Measurements from ENCODE around the gene PDE4D.
A peak's percentile ranks its signal among the peaks of the same experiment; 100 is the strongest.

Gene PDE4D

GRCh38 chr5:59648949-59649921 lies 244.3 kb downstream of the PDE4D start:
- DNase-seq: no peak

DNA sequence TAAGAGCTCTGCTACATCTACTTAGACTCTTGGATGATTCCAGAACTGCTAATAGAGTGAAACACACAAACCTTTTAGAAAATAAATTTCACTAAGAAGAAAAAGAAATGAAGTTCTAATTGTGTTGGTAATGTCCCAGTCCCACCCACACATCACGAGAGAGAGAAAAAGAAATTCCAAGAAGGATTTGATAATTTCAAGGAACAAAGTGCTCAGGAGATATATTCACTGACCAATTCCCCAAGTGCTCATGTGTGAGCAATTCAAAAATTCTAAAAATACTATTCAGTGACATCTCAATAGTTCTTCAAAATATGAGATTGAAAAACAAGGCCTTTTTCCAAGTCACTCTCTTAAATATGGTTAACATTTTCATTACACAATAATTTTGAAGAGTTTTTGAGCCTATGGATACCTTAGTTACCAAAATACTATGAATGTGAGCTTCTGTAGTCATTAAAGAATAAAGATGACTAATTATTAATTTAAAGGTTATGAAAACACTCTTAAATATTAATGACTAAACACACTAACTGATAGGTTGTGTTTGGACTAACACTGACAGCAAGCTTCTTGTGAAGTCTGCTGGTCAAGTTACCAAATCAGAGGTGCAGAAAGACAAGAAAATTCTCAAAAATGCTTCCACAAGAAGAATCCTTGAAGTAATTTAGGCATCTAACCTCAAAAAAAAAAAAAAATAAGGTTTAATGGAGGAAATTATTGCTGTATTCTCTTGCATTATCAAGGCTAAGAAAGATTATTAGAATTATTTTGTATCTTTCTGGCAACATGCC lies 245.3 kb downstream of the PDE4D start:
- no peak for DNase-seq

DNA sequence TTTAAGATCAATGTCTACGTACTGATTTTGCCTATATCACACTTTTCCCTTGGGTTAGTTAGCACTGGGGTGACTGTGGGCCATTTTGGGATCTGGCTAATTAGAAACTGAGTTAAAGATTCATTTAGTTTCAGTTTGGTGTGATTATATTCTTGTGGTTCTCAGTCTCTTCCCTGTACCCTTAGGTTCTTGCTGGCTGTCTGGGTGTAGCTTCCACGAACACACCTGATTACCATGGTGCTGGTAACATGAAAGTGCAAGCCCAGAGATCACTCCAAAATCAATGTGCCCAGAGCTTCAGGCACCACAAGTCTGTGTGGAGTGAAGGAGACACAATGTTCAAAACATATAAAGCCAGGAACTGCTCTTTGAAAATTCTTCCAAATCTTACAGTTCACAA lies 248.1 kb downstream of the PDE4D start:
- no peak for DNase-seq

- no peak for DNase-seq
Measured at GRCh38 chr5:59640411-59640810, 253.1 kb downstream of the PDE4D start.

- no peak for DNase-seq
Measured at GRCh38 chr5:59637884-59638580, 255.5 kb downstream of the PDE4D start.

- no peak for DNase-seq
Measured at GRCh38 chr5:59629561-59629960, 264.0 kb downstream of the PDE4D start.

- DNase-seq: no peak
Measured at GRCh38 chr5:59628062-59628828, 265.3 kb downstream of the PDE4D start.

DNA sequence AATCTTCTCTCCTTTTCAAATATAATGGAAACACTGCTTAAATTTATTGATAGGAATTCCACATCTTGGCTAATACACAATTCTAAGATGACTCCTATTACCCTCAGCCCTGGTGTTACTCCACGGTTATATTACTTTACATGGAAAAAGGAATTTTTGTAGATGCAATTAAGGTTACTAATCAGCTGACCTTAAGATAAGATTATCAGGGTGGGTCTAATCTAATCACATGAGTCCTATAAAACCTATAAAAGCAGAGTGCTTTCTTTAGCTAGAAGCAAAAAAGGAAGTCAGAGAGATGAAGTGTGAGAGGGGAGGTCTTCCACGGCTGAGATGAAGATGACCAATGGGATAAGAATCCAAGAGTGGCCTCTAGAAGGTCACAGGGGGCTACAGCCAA lies 268.6 kb downstream of the PDE4D start:
- no peak for DNase-seq

GRCh38 chr5:59622848-59623247 lies 270.7 kb downstream of the PDE4D start:
- DNase-seq: no peak

DNA sequence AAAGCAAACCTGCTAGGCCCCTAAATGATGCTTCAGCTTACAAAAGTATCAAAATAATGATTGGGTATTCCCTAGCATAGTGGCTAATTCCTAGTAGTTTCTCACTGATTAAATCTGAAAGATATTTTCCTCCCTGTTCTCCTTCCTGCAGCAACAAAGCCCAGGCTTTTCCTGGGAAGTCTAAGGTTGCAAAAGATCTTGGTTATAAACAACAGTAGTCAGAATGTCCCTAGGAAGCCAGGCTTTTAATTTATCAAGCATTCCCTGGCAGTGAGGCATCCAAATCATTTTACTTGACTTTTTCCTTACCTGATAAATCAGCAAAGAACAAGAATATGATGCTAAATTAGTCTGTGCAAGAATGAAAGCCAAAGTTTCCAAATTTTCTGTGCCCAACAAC lies 272.0 kb downstream of the PDE4D start:
- DNase-seq: no peak

GRCh38 chr5:59620535-59621212 lies 272.9 kb downstream of the PDE4D start:
- DNase-seq: no peak

DNA sequence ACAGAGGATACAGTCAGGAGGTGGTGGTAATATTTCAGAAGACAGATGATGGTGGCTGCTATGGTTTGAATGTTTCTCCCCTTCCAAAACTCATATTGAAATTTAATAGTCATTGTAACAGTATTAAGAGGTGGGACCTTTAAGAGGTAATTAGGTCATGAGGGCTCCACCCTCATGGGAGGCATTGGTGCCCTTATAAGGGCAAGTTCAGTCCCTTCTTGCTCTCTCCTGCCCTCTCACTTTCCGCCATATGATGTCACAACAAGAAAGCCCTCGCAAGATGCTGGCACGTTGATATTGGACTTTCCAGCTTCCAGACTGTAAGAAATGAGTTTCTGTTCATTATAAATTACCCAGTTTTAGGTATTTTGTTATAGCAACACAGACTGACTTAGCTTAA lies 274.9 kb downstream of the PDE4D start:
- DNase-seq: no peak

- no peak for DNase-seq
Measured at GRCh38 chr5:59617186-59617771, 276.2 kb downstream of the PDE4D start.

GRCh38 chr5:59616413-59616812 lies 277.1 kb downstream of the PDE4D start:
- DNase-seq: no peak

DNA sequence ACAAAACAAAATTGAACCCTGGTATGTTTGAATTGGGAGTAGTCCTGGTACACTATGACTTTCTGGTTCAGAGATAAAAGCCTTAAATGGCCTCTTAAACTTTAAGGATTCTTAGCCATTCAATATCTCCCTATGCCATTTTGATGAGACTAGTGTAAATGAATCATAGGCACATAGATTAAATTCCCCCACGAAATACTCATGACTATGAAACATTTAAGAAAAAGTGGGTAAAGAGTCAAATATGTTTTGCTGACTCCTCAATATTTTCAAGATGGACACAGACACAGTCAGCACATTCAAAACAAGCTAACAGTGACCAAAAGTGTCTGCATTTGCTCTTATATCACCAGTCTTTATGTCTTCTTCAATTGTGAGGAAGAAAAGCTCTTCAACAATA lies 278.3 kb downstream of the PDE4D start:
- DNase-seq: no peak

GRCh38 chr5:59609501-59610265 lies 283.8 kb downstream of the PDE4D start:
- no peak for DNase-seq

DNA sequence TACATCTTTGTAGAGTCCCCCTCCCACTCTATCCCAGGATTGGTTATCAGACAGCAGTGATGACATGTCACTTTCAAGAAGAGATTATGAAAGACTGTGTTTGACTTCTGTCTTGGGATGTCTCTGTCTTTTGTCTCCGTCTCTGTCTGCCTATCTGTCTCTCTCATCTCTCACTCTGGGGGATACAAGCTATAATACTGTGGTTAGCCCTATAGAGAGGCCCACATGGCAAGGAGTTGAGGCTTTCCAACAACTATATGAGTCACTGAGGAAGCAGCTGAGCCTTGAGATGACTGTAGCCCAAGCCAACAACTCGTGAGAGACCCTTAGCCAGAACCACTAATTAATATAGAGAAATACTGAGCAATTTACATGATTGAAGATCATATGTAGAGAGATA lies 284.8 kb downstream of the PDE4D start:
- no peak for DNase-seq

- peak; percentile 41 for DNase-seq
Measured at GRCh38 chr5:59607138-59607765, 286.3 kb downstream of the PDE4D start.

GRCh38 chr5:59605915-59606314 lies 287.6 kb downstream of the PDE4D start:
- DNase-seq: no peak

DNA sequence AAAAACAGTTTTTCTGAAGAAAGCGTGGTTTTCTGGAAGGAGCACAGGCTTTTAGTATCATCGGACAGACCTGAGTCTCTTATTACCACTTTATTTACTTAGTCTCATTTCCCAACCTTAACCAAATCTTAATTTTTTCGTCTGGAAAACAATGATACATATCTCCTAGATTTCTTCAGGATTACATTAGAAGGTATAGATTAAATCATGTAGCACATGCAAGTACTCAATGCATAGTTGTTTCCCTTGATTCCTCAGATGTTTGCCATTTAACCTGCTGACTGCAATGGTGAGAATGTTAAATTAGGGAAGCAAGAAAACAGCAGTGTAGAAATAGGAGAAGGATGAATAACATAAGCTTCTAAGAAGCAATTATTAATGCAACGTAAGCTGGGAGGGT lies 289.4 kb downstream of the PDE4D start:
- no peak for DNase-seq

Measured in COR-L47 (cell line).